Measurements from ENCODE around the gene FBP1. TPM values are rescaled to one million over a fixed set of nuclear protein-coding genes. Genes with fewer than 3 reads are reported as not detected.

The FBP1 gene
- total RNA-seq, 1 experiment from 2014 or later, result 1.9 TPM

DNA sequence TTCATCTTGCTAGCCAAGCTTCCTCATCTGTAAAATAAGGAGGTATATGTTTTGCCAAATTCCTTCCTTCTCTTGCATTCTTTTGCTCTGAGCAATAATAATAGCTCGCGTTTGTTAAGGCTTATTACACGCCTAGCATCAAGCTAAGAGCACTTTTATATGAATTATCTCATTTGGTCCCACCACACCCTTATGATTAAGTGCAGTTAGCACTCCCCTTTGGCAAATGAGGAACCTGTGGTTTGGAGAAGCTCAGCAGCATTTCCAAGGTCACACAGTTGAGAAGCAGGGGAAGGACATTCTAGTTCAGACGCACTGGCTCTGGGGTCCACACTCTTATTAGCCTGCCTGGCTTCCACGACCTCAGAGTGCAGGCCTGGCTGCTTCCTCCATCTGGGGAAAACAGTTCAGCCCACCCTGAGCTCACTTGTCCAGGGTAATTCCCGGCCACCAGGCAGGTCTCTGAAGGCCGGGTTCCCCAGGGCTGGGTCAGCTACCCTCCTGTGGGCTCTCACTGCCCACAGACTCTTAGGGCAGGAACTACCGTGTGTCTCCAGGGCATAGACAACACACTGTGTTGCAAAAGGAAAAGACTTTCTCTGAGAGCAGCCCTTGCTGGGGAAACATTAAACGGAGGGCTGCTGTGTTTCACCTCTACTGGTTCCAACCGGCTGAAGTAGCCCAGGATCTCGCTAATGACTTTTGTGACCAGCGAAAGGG is 9.9 kb upstream of the FBP1 start:
- Histone ChIP-seq H4K8ac (replicated peaks; ENCODE audit: insufficient read length, low read depth, low read length) (no peak overlapping the region), H3K4me2 (ENCODE audit: insufficient read depth, insufficient read length, low read length) (no peak overlapping the region), H3K79me2 (ENCODE audit: insufficient read depth, low read length) (no peaks in the 10 kb centered on the region), H2BK15ac (ENCODE audit: low read depth, low read length) (no peak overlapping the region), H2AK5ac (ENCODE audit: insufficient read length, low read length) (no peak overlapping the region), H2BK5ac (ENCODE audit: insufficient read length, low read length) (no peak overlapping the region), H3K56ac (ENCODE audit: insufficient read length, low read depth, low read length) (no peak overlapping the region), H3K23ac (ENCODE audit: insufficient read length, low read depth, low read length) (no peak overlapping the region), H4K5ac (ENCODE audit: insufficient read length, low read depth, low read length) (no peak overlapping the region), H2BK12ac (ENCODE audit: insufficient read length, low read depth, low read length) (no peak overlapping the region), H3K9me3 (ENCODE audit: control insufficient read depth, low read depth, low read length) (no peaks in the 10 kb centered on the region), H3T11ph (ENCODE audit: low read length) (no peak overlapping the region), H2AFZ (ENCODE audit: low read length) (no peak overlapping the region), H3K4me1 (ENCODE audit: insufficient read depth, low read length) (no peaks in the 10 kb centered on the region), H3K79me1 (ENCODE audit: insufficient read depth, low read depth, low read length, poor library complexity, severe bottlenecking) (no peaks in the 10 kb centered on the region), H3K14ac (ENCODE audit: insufficient read depth, low read length) (no peak overlapping the region), H3K9ac (ENCODE audit: extremely low read depth, insufficient read length, low read length) (no peak overlapping the region), H3K27ac (ENCODE audit: insufficient read length, low read depth, low read length) (no peak overlapping the region), H4K91ac (ENCODE audit: insufficient read length, low read depth, low read length) (no peak overlapping the region), H3K27me3 (ENCODE audit: insufficient read depth, low read length) (no peaks in the 10 kb centered on the region), H3K18ac (ENCODE audit: insufficient read length, low read depth, low read length) (no peak overlapping the region), H3K23me2 (ENCODE audit: insufficient read length, low read depth, low read length, poor library complexity, severe bottlenecking) (no peaks in the 10 kb centered on the region), H4K20me1 (ENCODE audit: control insufficient read depth, insufficient read depth, insufficient read length) (no peaks in the 10 kb centered on the region), H2BK120ac (ENCODE audit: low read depth, low read length, poor library complexity, severe bottlenecking) (no peak overlapping the region), H3K4ac (ENCODE audit: low read depth, low read length) (no peak overlapping the region), H2BK20ac (ENCODE audit: low read depth, low read length, poor library complexity, severe bottlenecking) (no peak overlapping the region)
- H3K9me3 Mint-ChIP-seq, result no peaks in the 10 kb centered on the region
- H3K36me3 Mint-ChIP-seq (ENCODE audit: insufficient read depth in 1 of 3, low read depth in 3 of 3), result peaks cover 0 to 2% (median 0%) of the 10 kb centered on the region in 3 experiments; a peak in 2 of 7 replicates
- H3K27ac Mint-ChIP-seq, result no peak overlapping the region
- TF ChIP-seq, protein P1, sequence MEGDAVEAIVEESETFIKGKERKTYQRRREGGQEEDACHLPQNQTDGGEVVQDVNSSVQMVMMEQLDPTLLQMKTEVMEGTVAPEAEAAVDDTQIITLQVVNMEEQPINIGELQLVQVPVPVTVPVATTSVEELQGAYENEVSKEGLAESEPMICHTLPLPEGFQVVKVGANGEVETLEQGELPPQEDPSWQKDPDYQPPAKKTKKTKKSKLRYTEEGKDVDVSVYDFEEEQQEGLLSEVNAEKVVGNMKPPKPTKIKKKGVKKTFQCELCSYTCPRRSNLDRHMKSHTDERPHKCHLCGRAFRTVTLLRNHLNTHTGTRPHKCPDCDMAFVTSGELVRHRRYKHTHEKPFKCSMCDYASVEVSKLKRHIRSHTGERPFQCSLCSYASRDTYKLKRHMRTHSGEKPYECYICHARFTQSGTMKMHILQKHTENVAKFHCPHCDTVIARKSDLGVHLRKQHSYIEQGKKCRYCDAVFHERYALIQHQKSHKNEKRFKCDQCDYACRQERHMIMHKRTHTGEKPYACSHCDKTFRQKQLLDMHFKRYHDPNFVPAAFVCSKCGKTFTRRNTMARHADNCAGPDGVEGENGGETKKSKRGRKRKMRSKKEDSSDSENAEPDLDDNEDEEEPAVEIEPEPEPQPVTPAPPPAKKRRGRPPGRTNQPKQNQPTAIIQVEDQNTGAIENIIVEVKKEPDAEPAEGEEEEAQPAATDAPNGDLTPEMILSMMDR (conservative IDR thresholded peaks at IDR 0.05), result no peak
- peaks cover 52% of the 10 kb centered on the region for H3K27me3 Mint-ChIP-seq (ENCODE audit: low read depth)
- peaks cover 2 to 13% of the 10 kb centered on the region in 2 experiments; a peak in 3 of 4 replicates for H3K4me1 Mint-ChIP-seq
- no CpG with 5 or more reads among the region's 12 CpGs for WGBS (ENCODE audit: extremely low coverage, insufficient read length, low lambda C conversion rate)
- no peak for DNase-seq
- H3K4me3 Mint-ChIP-seq, result no peak overlapping the region

All from H9 (cell line).